Activated T-helper 9 cell treated with anti-CD3 and anti-CD28 coated beads, Interleukin-2, amount 50 U/mL, for 16 hours (primary cell): Measurements from ENCODE around the gene TGM1.

ENCODE experiments used
- DNase-seq: peaks from one replicate; pipeline ENCODE4 v3.0.0-alpha.2; 2020; ENCODE audit warnings: low read depth

The TGM1 gene

DNA sequence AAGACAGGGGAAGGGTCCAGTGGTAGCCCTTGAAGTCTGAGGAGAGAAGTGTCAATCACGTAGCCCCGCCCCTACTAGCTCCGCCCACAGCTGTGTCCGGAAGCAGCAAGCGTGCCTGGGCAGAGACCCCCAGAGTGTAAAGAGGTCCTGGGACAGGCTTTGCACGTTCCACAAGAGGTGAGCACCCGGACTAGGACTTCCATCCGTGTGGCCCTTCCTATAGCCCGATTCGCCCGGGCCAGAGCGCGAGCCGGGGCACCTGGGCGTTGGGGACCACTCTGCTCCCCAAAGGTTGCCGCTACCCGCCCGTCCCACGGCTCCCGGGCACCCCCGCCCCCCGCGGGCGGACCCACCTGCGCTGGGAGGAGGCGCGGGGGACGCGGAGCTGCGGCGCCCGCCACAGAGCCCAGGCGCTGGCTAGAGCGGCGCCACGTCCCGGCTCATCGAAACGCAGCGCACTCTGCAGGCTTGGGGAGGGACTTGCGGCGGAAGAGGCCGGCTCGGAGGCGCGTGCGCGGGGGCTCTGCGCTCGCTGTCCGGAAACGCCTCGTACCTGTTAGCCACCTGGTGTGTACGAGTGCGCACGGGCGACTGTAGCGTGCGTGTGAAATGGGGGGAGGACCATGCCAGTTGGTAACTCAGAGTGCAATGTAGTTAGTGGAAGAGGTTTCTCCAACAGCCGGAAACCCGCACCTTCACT lies 8.3 kb upstream of the TGM1 start, which contains the start of gene RABGGTA:
Gene RABGGTA, minus strand, starts transcription at position 464 of the 700 bp plus-strand sequence. CDS start 482 bp downstream, outside the sequence.
- DNase-seq = peak; percentile 85

DNA sequence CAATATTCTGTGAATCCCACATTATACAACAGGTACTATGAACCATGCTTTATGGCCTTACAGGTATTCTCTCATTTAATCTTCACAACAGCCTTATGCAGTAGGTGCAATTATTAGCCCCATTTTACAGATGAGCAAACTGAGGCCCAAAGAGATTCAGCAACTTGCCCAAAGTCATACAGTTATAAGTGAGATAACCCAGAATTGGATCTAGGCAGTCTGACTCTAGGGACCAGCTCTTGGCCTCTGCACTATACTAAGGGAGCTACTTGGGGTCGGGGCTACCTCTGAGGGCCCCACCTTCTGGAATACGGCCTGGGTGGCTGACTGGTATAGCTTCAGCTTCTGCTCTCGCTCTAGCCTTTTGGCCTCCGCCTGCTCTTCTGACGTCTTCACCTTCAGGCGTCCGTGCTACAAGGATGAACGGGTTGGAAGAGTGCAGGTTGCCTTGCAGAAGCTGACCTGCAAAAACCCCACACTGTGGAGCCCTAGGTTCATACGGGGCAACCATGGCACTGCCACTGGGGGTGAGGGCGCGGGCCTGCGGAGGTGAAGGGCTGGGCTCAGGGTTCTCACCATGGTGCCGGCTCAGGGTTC lies 7.7 kb upstream of the TGM1 start:
- no peak for DNase-seq

DNA sequence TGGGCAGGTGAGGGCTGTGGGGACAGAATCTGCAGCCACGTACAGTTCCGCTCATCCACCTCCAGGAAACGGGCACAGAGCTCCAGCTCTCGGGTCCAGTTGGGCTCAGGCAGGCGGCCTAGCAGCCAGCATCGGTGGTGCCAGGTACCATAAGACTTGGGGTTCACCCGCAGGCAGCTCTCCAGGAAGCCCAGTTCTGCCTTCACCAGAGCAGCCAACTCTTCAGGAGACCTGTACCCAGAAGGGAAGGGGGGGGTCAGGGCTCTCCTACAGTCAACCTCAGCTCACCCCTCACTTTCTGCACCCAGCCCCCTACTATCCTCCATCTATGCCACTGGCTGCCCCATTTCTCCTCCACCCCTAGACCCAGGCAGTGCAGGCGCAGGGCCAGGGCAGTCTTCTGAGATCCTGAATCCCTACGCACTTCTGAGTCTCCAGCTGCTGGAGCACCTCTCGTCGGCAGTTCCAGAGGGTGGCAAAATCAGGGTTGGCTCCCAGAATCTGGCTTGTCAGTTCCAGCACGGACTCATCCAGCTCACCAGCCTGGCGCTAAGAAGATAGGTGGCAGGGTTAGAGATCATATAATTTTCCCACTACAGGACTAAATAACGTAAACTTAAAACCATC lies 7.0 kb upstream of the TGM1 start:
- no peak for DNase-seq

DNA sequence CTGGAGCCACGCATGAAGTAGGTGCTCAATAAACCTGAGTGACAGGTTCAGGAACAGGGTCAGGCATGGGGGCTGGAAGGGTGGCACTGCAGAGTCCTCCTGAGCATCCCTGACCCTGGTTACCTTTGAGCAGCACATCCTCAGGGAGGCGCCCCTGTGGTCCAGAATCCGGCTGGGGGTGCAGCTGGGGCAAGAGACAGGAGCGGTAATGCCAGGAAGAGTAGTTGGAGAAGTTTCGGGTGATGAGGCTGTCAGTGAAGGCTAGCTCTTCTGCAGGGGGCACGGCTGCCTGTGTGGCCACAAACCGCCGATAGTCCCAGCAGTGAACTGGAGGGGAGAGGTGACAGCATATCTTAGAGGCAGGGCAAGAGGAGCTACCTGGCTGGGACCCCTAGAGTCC lies 6.4 kb upstream of the TGM1 start:
- DNase-seq = no peak

DNA sequence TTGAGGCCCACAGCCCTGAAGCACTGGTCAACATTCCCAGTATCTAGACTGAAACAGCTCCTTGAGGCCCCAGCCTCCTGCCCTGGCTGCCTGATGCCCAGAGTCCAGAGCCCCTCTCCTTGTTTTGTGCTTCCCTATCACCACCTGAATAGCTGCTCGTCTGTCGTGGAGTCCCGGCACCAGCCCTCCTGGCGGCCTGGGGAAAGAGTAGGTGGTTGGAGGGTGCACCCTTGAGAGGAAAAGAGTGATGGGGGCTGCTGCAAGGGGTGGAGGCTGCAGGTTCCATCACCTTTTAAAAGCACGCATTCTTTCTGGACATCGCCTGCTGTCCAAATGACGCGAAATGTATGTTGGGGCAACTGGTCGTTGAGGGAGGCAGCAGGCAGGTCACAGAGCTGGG lies 5.2 kb upstream of the TGM1 start:
- DNase-seq = no peak

DNA sequence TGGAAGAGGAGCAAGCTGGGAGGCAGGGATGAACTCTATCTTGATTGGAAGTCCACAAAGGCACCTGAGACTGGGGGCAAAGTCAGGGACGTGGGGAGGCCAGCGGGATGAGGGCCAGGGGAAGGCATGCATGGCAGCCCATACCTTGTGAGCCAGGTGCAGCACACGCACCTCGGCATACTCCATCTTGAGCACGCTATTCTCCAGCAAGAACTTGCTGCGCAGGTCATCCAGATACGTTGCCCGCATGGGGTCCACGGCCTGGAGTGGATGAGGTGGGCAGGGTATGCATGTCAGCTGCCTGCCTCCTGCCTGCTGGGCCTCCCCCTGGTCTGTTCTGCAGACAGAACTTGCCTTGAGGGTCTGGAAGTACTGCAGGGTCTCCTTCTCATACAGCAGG lies 4.5 kb upstream of the TGM1 start:
- DNase-seq = no peak

DNA sequence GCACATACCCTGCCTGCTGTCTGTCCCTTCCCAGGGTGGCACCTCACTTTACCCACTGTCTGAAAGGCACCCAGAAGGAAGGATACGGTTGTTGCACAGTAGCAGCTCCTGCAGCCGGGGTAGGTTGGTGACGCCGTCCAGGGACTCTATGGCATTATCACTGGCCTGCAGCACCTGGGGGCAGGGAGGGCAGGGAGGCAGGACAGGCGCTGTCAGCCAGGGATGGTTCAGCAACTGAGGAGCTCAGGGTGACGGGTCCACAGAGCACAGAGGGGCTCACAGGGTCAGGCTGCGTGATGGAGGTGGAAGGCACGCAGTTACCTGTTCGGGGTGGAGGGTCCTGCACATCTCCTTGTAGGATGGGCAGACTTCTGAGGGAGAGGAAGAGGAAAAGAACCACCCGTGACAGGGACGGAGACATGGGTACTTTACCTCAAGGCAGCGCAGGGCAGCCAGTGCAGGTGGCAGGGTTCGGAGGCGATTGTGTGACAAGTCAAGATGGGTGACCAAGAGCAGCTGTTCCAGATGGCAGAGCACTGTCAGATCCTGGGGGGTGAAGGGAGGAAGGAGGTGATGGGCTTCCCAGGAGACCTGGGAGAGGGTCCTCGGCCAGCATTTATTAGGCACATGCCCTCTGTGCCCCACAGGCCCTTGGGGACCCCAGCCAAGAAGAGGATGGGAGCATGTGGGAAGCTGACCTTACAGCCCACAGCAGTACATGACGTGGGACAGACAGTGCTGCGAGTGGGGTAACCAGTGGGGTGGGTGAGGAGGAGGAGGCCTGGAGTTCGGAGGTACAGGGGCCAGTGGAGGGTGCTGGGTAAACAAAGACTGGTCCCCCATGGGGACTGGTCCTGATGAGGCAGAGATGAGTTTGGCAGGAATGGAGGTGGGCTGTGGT lies 3.6 kb upstream of the TGM1 start:
- no peak for DNase-seq

DNA sequence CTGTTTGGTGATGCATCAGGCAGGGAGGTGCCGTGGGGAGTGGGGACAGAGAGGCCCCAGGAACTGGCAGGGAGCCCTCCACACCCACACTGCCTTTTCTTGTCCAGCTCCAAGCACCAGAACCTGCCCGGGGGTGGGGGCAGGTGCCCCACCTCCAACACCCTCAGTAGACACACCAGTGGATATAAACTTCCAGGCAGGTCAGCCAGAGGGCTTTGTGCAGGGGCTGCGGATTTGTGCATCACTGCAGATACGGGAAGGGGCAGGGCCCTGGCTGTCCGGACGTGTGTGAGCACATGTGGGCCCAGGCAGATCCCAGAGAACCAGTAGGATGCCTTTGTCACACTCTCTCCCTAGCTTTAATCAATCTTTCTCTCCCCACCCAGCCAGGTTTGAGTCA lies 1.3 kb upstream of the TGM1 start:
- DNase-seq = no peak

DNA sequence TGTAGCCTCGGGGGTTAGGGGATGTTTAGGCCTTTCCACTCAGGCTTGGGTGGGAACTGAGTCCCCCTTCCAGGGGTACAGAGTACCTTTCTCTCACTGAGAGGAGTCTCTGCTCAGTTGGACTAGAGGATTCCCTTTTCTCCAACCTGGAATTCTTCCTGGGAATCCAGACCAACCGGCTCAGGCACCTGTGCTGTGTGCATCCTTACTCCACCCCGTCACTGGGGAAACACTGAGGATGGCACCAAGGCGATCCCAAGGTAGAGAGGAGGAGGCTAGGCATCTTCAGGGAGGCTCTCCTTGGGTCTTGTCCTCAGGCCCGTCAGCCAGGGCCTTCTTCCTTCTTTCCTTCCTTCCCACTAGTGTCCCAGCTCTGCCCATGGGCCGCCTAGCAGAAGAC lies 871 bp upstream of the TGM1 start:
- DNase-seq = no peak

DNA sequence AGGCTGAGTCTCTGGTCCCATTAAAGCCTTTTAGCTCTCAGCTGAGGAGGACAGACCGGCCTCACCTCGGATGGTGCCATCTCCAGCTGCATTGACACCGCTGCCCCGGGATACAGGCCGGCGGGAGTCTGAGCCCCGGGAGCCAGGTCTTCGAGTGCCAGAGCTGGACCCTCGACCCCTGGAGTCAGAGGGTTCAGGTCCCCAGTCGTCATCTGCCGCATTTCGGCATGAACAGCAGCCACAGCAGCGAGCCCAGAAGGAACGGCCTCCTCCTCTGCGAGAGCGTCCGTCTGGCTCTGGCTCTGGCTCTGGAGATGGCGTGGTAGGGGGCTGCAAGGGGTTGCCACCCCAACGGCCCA lies 1.0 kb downstream of the TGM1 start:
- no peak for DNase-seq

DNA sequence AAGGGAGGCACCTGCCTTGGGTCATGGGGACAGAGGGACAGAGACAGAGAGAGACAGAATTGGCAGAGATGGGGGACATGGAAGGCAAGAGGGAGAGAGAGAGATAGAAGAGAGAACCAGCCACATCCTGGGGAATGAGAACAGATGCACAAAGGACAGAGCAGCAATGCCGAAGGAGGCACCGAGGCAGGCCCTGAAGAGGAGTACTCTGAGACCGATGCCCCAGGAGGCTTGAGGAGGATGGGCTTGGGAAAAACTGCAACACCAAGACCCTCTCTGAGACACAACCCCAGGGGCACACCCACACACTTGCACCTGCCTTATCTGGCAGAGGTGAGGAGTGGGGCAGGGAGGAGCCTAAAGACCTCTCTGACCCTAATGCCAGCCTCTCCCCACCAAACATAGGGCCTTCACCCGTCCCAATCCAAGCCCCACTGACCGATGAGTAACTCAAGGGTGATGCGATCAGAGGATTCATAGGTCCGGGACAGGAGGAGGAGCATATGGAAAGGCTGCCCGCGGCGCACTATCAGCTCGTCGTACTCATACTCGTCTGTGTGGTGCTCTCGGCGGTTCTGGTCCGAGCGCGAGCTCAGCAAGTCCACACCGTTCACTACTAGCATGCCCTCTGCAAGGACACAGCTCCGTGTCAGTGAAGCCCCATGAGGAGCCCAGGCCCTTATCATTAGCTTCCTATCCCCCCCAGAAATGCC lies 1.6 kb downstream of the TGM1 start:
- no peak for DNase-seq

DNA sequence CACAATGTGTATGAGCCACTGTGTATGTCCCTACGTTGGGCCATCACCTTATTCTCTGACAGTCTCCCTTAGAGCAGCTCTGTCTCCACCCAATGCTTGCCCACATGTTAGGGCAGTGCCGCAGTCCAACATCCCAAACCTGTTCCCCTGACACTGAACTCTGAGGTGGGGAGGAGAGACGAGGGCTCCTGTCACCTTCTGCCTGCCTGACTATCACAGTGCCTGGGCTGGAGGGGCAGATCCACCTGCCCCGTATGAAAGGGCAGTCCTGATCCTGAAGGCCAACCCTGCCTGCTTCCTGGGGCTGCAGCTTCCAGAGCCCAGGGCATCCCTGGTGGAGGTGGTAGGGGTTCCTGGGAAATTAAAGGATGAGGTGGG lies 2.2 kb downstream of the TGM1 start:
- DNase-seq = no peak

DNA sequence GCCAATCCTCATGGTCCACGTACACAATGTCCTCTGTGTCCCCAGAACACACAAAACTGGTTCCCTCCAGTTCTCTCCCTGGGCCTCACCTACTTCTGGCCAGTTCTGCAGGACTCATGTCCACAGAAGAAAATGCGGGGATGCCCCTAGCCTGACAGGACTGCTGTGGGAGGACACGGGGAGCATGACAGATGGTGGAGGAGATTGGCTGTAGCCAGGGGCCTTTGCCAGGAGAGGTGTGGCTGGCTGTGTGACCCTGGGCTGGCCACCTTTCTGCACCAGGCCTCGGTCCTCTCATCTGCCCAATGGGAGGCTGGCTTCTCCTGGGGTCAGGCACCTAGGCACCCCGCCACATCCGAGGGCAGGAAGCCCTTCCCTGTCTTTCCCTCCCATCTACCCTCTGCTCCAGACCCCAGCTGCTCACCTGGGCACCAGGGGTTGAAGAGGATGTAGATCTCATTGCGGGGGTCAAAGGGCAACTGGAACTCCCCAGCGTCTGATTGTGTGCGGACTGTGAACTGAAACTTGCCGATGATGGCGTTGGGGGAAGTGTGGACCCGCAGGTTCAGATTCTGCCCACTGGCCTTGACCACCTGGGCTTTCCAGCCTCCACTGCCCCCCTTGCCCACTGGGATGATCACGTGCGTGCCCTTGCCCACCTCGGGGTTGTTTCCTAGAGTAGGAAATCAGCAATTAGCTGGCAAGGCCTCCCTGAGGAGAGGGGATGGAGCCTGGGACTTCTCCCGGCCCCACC lies 2.8 kb downstream of the TGM1 start:
- no peak for DNase-seq

DNA sequence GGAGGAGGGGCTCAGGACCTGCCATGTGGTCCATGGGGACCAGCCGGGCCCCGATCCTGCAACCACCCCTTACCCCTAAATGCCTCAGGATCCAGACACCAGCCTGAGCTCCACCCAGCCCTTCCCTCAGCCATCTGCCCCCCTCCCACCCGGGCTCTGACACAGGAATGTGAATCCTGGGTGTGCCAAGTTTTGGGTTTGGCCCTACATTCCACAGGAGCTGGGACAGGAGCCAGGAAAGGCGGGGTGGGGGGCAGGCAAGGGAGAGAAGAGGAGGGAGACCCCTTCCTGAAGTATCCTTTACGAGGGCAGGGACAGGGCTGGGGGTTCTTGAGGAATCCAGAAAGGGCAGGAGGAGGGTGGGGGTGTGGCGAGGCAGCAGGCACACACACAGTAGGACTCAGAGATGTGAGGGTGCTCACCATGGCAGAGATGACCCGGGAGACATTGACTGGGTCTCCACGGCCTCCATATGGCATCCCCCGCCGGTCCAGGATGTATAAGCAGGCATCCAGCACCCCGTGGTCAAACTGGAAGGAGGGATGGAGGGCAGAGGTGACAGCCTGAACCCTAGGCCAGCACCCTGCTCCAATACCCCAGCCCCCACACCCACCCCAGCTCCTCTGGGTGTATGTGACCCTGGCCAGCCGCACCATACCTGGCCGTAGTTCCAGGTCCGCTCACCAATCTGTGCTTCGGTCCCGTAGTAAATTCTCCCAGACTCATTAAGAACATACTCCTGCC lies 3.5 kb downstream of the TGM1 start:
- DNase-seq = no peak

DNA sequence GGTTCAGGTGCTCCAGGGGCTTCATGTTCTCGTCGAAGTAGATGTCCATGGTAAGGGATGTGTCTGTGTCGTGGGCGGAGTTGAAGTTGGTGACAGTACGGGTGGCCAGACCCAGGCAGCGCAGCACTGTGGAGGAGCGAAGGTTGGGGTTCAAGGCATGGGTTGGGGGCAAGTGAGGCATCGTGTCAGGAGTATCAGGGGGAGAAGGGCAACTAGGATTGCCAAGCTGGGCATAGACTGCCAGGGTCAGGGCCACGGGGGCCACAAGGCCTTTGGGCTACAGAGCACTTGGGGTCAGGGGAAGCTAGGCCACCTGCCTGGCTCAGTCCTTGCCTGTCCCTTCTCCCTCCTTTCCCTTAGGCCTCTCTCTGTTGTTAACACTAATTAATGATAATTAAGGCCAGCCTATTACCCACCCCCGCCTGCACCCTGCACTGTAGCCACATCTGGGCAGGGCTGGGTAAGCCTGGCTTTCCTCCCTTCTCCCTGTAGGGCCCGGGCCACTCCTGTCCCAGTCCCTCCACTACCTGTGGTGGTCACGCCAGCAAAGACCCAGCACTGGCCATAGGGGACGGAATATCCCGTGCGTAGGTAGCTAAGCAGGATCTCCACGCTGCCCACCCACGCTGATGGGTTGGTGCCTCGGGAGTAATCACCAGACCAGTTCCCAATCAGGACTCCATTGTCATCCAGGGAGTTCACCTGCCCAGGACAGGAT lies 4.3 kb downstream of the TGM1 start:
- DNase-seq = no peak

DNA sequence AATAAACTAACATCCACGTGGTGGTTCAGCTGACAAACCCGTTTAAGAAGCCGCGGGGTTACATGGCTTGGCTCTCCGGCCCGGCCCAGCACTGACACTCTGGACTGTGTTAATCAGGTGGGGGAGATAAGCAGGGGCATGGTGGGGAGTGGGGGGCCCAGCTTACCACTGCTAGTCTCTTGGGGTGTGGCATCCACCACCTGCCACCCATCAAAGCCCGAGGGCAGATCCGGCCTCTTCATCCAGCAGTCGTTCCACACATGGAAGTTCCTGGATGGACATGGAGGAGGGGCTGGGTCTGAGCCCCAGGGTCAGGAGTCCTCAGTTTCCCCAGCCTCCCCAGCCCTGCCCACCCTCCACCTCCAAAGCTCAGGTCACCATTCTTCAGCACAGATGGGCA lies 4.9 kb downstream of the TGM1 start:
- DNase-seq = no peak

DNA sequence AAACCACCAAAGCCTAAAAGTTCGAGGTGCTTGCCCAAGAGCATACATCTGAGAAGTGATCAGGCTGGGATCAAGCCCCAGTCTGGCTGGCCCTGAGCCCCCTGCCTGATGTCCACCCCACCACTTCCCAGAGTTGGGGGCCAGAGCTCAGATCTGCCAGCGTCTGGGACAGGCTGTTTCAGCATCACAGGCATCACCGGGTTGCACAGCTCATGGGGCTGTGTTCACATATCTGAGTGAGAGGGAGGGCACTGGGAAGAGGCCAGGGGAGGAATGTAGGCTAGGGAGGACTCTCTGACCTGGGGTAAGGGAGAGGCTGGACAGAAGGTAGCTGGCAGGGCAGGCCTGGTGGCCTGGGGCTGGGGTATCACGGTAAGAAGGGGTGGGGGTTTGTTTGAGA lies 6.0 kb downstream of the TGM1 start:
- no peak for DNase-seq

DNA sequence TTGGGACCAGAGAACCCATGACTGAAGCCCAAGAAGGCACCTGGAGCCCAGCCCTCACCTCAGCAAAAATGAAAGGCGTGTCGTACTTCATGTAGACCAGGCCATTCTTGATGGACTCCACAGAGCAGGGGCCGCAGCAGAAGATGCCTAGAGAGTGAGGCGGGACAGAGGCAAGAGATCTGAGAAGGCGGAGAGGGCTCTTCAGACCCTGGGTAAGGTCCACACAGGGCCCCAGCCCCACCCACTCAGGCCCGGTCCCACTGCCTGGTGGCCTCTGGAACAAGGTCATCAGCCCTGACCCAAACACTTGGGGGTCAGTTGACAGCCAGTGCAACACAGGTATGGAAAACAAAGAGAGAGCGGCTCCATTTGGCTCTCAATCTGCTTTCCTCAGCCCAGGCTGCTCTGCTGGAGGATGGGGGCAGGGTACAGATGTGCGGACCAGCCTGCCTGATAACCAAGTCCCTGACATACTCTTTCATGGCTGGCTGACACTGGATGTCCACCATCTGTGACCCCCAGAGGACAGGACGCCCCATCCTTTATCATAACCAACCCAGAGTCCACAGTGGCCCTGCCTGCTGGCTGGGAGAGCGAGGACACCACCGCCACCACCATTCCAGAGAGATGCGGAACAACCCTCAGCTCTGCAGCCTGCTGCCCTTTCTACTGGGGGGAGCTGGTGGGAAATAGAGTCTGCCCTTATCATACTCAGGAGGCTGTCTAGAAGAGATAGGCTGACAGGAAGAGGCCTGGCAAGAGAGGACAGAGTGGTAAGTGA lies 6.9 kb downstream of the TGM1 start:
- DNase-seq = no peak

DNA sequence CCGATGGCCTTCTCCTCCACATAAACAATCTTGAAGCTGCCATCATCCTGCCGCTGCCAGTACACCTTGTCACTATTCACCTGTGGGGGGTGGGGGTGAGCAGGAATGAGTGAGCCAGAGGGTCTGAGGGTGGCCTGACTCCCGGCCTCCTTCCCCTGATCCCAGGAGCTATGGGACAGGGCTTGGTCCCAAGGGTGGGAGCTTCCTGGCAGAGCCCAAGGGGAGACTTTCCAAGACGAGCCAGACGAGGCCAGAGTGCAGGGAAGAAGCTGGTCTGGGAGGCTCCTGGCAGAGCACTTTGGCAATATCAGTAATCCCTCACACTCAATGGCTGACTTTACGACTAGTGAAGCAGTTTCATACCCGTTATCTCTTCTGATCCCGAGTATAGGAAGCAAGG lies 7.5 kb downstream of the TGM1 start:
- DNase-seq = no peak
